GM12878 (cell line): ENCODE data around the gene ACOX1. TPM values are rescaled to one million over a fixed set of nuclear protein-coding genes. Genes with fewer than 3 reads are reported as not detected.

Source experiments
- ATAC-seq: fragments of 200-7000 bp; cut with Tn5 transposase; 3 replicates; pipeline ENCODE4 v1.9.1; 2020; ENCODE audit warnings: mild to moderate bottlenecking, moderate library complexity
- BruUV-seq: library from RNA; stranded (reverse); fragments of 400-500 nt; replicated peaks from 2 replicates; lab custom pipeline; 2021; lab: Mats Ljungman, UMichigan
- CTCF ChIA-PET: fragments of 300-600 bp; sonication (Branson Sonifier 250); formaldehyde crosslinking; extraction: SDS; loops from one replicate; lab custom pipeline; 2021; ENCODE audit warnings: inconsistent platforms; lab: Yijun Ruan, JAX
- POLR2A ChIA-PET: fragments of 350-600 bp; formaldehyde crosslinking; extraction: SDS; loops from one replicate; lab custom pipeline; 2021; ENCODE audit warnings: inconsistent platforms; lab: Charles Lee
- RAD21 ChIA-PET: fragments of 300-600 bp; sonication (Branson Sonifier 250); formaldehyde crosslinking; loops from one replicate; lab custom pipeline; 2023; ENCODE audit warnings: antibody characterized with exemption; ENCODE audit not compliant: unreplicated experiment; lab: Charles Lee
- SMC1A ChIA-PET: fragments of 300-600 bp; sonication (Branson Sonifier 250); formaldehyde crosslinking; loops from one replicate; lab custom pipeline; 2023; ENCODE audit not compliant: unreplicated experiment, uncharacterized antibody; lab: Charles Lee
- DNase-seq: peaks from one replicate; pipeline ENCODE4 v3.0.0-alpha.2; 2011; ENCODE audit warnings: low read depth, low spot score
- FAIRE-seq: peaks from 3 replicates; lab custom pipeline; 2011; peaks lifted over from hg19 to GRCh38; lab: Jason Lieb, UNC
- H2AFZ ChIP-seq: 2 replicates; pipeline ENCODE4 v1.6.0; 2011; ENCODE audit warnings: low read depth, low read length, control low read depth; ENCODE audit not compliant: control insufficient read depth
- H3K27ac ChIP-seq: 2 replicates; pipeline ENCODE4 v1.5.1; 2011; ENCODE audit warnings: control low read depth; ENCODE audit not compliant: control insufficient read depth, insufficient read depth
- H3K27me3 ChIP-seq, 2 experiments: replicated peaks in 1 of 2; 2 replicates each; pipeline versions ENCODE4 v1.6.0 to v1.6.1; 2011; ENCODE audit warnings: low read length in 1 of 2; ENCODE audit not compliant: control insufficient read depth in 2 of 2, insufficient read depth in 2 of 2
- H3K36me3 ChIP-seq, 2 experiments: 2 replicates each; pipeline ENCODE4 v1.5.1; 2011; ENCODE audit warnings: low read length in 1 of 2; ENCODE audit not compliant: control insufficient read depth in 2 of 2, insufficient read depth in 2 of 2
- H3K4me1 ChIP-seq: 2 replicates; pipeline ENCODE4 v1.6.1; 2011; ENCODE audit warnings: mild to moderate bottlenecking, low read length, moderate library complexity, mixed read lengths; ENCODE audit not compliant: control insufficient read depth, insufficient read depth
- H3K4me2 ChIP-seq: 2 replicates; pipeline ENCODE4 v1.6.0; 2011; ENCODE audit warnings: control low read depth; ENCODE audit not compliant: control insufficient read depth, insufficient read depth
- H3K4me3 ChIP-seq: fragments of 200-600 bp; sonication (generic); 2 replicates; pipeline ENCODE4 v1.5.1; 2016
- H3K79me2 ChIP-seq: 2 replicates; pipeline ENCODE4 v1.6.0; 2011; ENCODE audit warnings: low read length; ENCODE audit not compliant: control insufficient read depth, insufficient read depth
- H3K9ac ChIP-seq: 2 replicates; pipeline ENCODE4 v1.8.0; 2011; ENCODE audit warnings: low read length, control low read depth, mixed read lengths; ENCODE audit not compliant: control insufficient read depth, insufficient read depth
- H3K9me3 ChIP-seq: replicated peaks from 3 replicates; pipeline ENCODE4 v1.5.1; 2011; ENCODE audit warnings: mild to moderate bottlenecking, low read length; ENCODE audit not compliant: control insufficient read depth, insufficient read depth
- H4K20me1 ChIP-seq: 2 replicates; pipeline ENCODE4 v1.6.0; 2011; ENCODE audit not compliant: control insufficient read depth, insufficient read depth
- IRF5 ChIP-seq: fragments of 450-650 bp; IDR thresholded peaks from 2 replicates; pipeline ENCODE4 v1.6.1; 2017; ENCODE audit warnings: borderline replicate concordance
- NR2C1 ChIP-seq: fragments of 450-650 bp; IDR thresholded peaks from 2 replicates; pipeline ENCODE4 v1.6.1; 2017; ENCODE audit warnings: antibody characterized with exemption, mild to moderate bottlenecking, moderate library complexity
- RCOR1 ChIP-seq: conservative IDR thresholded peaks from 2 replicates; pipeline ENCODE4 v1.6.1; 2012; ENCODE audit warnings: low read depth, low read length, improper control_type of control experiment
- SIX5 ChIP-seq: IDR thresholded peaks from 2 replicates; pipeline ENCODE4 v1.6.1; 2011; ENCODE audit warnings: mild to moderate bottlenecking, low read depth, low read length, moderate library complexity; ENCODE audit not compliant: severe bottlenecking
- STAT1 ChIP-seq: fragments of 450-650 bp; conservative IDR thresholded peaks from 2 replicates; pipeline ENCODE4 v1.6.1; 2014; ENCODE audit warnings: antibody characterized with exemption, mild to moderate bottlenecking
- ZBTB4 ChIP-seq: fragments of 450-650 bp; formaldehyde crosslinking; IDR thresholded peaks from 2 replicates; pipeline ENCODE4 v1.4.0; 2022; ENCODE audit warnings: mild to moderate bottlenecking, moderate library complexity
- ZNF207 ChIP-seq: fragments of 450-650 bp; IDR thresholded peaks from 2 replicates; pipeline ENCODE4 v1.6.1; 2014; ENCODE audit warnings: antibody characterized with exemption, mild to moderate bottlenecking, borderline replicate concordance
- WGBS: methylation state at CpG from one replicate; pipeline ENCODE4 v1.1.6; 2016; ENCODE audit warnings: low lambda C conversion rate; ENCODE audit not compliant: insufficient replicate concordance, insufficient coverage; ENCODE audit errors: missing lambda C conversion rate; 5-methylcytosine and 5-hydroxymethylcytosine counted together
- in situ Hi-C: fragments of 300-500 bp; cut with MboI; formaldehyde crosslinking; loops from 9 replicates; pipeline ENCODE4 v1.14.3; 2018; ENCODE audit warnings: mixed read lengths
- intact Hi-C: fragments of 100-400 bp; cut with micrococcal nuclease; formaldehyde crosslinking; loops from one replicate; pipeline ENCODE4 v1.14.2; 2022; ENCODE audit not compliant: unreplicated experiment
- polyA plus RNA-seq, 11 experiments: library from polyadenylated mRNA; depleted of rRNA in 4 of 11; unstranded in 6 of 11; stranded (reverse) in 5 of 11; fragments of >200 nt; fragmentation: Nextera tagmentation in 4 of 11; fragmentation: Illumina TruSeq in 1 of 11; extraction: Ambion mirVana in 4 of 11; extraction: Trizol in 1 of 11; gene quantifications; 1 replicate in 1 of 11; 2 replicates in 10 of 11; pipeline versions ENCODE4 v1.2.1 to v1.2.3, GENCODE V29; 2011 to 2016; ENCODE audit warnings: inconsistent platforms in 2 of 11, missing spikeins in 2 of 11, low read depth in 1 of 11
- total RNA-seq, 4 experiments: library from RNA; depleted of rRNA in 3 of 4; stranded (reverse); fragments of >200 nt in 3 of 4; fragmentation: Illumina TruSeq in 1 of 4; extraction: Trizol in 1 of 4; gene quantifications; 2 replicates each; pipeline versions ENCODE4 v1.2.1 to v1.2.3, GENCODE V29; 2013 to 2021

The ACOX1 gene
- total and polyA plus RNA-seq, 10 of the 15 experiments (the other 5 are each of a cell fraction or from before 2014, with no cell fraction given) = 6.5 to 26.2 (median 21.6) TPM

GRCh38 chr17:75983501-75984181 is 4.7 kb upstream of the ACOX1 start:
- Histone ChIP-seq H3K27ac (no peak overlapping the region), H4K20me1 (no peaks in the 10 kb centered on the region), H2AFZ (no peak overlapping the region), H3K79me2 (peaks cover 16% of the 10 kb centered on the region), H3K27me3 (no peaks in the 10 kb centered on the region), H3K4me3 (no peak overlapping the region), H3K9ac (no peak overlapping the region), H3K4me2 (no peak overlapping the region), H3K9me3 (no peaks in the 10 kb centered on the region), H3K4me1 (peaks cover 6% of the 10 kb centered on the region), H3K36me3 (no peaks in the 10 kb centered on the region)
- BruUV-seq = no TSS peak
- RAD21 ChIA-PET = no interaction called here
- WGBS = 51% methylated on average over 6 of the region's 6 CpGs
- in situ Hi-C loops = no loop called here
- FAIRE-seq (no peak), DNase-seq (no peak), ATAC-seq (no peak)
- CTCF ChIA-PET = interaction anchor here (0.9 kb wide), 1 partner anchor 16 kb away, joined by 6 read pairs; the partner anchor contains the start of gene CDK3
- intact Hi-C loops = no loop called here
- POLR2A ChIA-PET = interaction anchor here (0.7 to 1.9 kb wide), 4 partner anchors 8 to 22 kb away, joined by 3 to 6 read pairs (median 3); no protein-coding TSS in a partner anchor
- TF ChIP-seq NR2C1 = no peak
- no peak for TF ChIP-seq ZNF207
- no peak for TF ChIP-seq STAT1
- no peak for TF ChIP-seq RCOR1
- TF ChIP-seq SIX5 = no peak
- no peak for TF ChIP-seq ZBTB4
- no peak for TF ChIP-seq IRF5
- SMC1A ChIA-PET = interaction anchor here (1.2 kb wide), 2 partner anchors 19 to 22 kb away, joined by 4 to 6 read pairs; no protein-coding TSS in a partner anchor
